Activated T-helper 1 cell treated with anti-CD3 and anti-CD28 coated beads, Interleukin-2, amount 50 U/mL, for 16 hours (primary cell): ENCODE measurements around the gene UMPS.

Experiments
- DNase-seq, 2 donors: peaks; one replicate each; pipeline ENCODE4 v3.0.0-alpha.2; 2020; ENCODE audit warnings: low read depth in 1 of 2, low spot score in 1 of 2

The UMPS gene

GRCh38 chr3:124763206-124763605 is 33.0 kb downstream of the UMPS start:
- no peak for DNase-seq

GRCh38 chr3:124763644-124764358 is 33.5 kb downstream of the UMPS start:
- no peak for DNase-seq

GRCh38 chr3:124764746-124765145 is 34.5 kb downstream of the UMPS start:
- DNase-seq: no peak

GRCh38 chr3:124765197-124765840 is 35.1 kb downstream of the UMPS start:
- no peak for DNase-seq

GRCh38 chr3:124766113-124767095 is 36.2 kb downstream of the UMPS start:
- DNase-seq: no peak

- no peak for DNase-seq
Observed at GRCh38 chr3:124767264-124767663, 37.0 kb downstream of the UMPS start.

- no peak for DNase-seq
Observed at GRCh38 chr3:124767691-124768090, 37.4 kb downstream of the UMPS start.

GRCh38 chr3:124768812-124769211 is 38.6 kb downstream of the UMPS start:
- DNase-seq: no peak

- DNase-seq: no peak
Observed at GRCh38 chr3:124769462-124769861, 39.2 kb downstream of the UMPS start.

- DNase-seq: no peak
Observed at GRCh38 chr3:124770336-124771082, 40.3 kb downstream of the UMPS start.

GRCh38 chr3:124771083-124771445 is 40.8 kb downstream of the UMPS start:
- DNase-seq: no peak

- no peak for DNase-seq
Observed at GRCh38 chr3:124772081-124772831, 42.0 kb downstream of the UMPS start.

- no peak for DNase-seq
Observed at GRCh38 chr3:124773351-124774326, 43.4 kb downstream of the UMPS start.

- no peak for DNase-seq
Observed at GRCh38 chr3:124774327-124774718, 44.1 kb downstream of the UMPS start.

- no peak for DNase-seq
Observed at GRCh38 chr3:124774841-124775402, 44.7 kb downstream of the UMPS start.

GRCh38 chr3:124775877-124776276 is 45.6 kb downstream of the UMPS start:
- DNase-seq: no peak

GRCh38 chr3:124776856-124777255 is 46.6 kb downstream of the UMPS start:
- DNase-seq: no peak

GRCh38 chr3:124777762-124778470 is 47.7 kb downstream of the UMPS start:
- DNase-seq: no peak
